SU-DHL-6 (cell line): ENCODE measurements around the gene DOCK9.

Experiments
- H2AFZ ChIP-seq: fragments of 200-600 bp; sonication (generic); 2 replicates; pipeline ENCODE4 v1.6.1; 2014; ENCODE audit warnings: low read depth, mild to moderate bottlenecking, moderate library complexity, mixed read lengths, antibody characterized with exemption, low read length; ENCODE audit not compliant: severe bottlenecking
- H3F3A ChIP-seq: fragments of 200-600 bp; shearing (Covaris generic); 2 replicates; pipeline ENCODE4 v1.6.0; 2016; ENCODE audit warnings: antibody characterized with exemption, mild to moderate bottlenecking; ENCODE audit not compliant: insufficient read depth
- H3K27ac ChIP-seq: fragments of 200-600 bp; sonication (generic); 2 replicates; pipeline ENCODE4 v1.5.1; 2016; ENCODE audit warnings: low read depth, mild to moderate bottlenecking, low read length, moderate library complexity, mixed read lengths
- H3K27me3 ChIP-seq: fragments of 200-600 bp; sonication (generic), shearing (Covaris generic); 2 replicates; pipeline ENCODE4 v1.6.0; 2014; ENCODE audit warnings: mild to moderate bottlenecking, low read length
- H3K36me3 ChIP-seq: fragments of 200-600 bp; sonication (generic); 2 replicates; pipeline ENCODE4 v1.6.1; 2014; ENCODE audit warnings: mild to moderate bottlenecking, low read length, mixed read lengths
- H3K4me2 ChIP-seq: fragments of 300-600, 200-600 bp; shearing (Covaris generic), sonication (generic); 2 replicates; pipeline ENCODE4 v1.6.0; 2014; ENCODE audit warnings: low read length, low read depth, mild to moderate bottlenecking; ENCODE audit not compliant: poor library complexity, severe bottlenecking
- H3K4me3 ChIP-seq: fragments of 200-600 bp; sonication (generic); 2 replicates; pipeline ENCODE4 v1.5.1; 2014; ENCODE audit warnings: antibody characterized with exemption, low read length, mild to moderate bottlenecking, mixed read lengths; ENCODE audit not compliant: insufficient read depth, poor library complexity, severe bottlenecking
- H3K79me2 ChIP-seq: fragments of 200-600 bp; sonication (generic); 2 replicates; pipeline ENCODE4 v1.6.1; 2014; ENCODE audit warnings: mild to moderate bottlenecking, low read length, moderate library complexity; ENCODE audit not compliant: insufficient read depth
- H3K9ac ChIP-seq: fragments of 200-600 bp; sonication (generic); 2 replicates; pipeline ENCODE4 v1.7.0; 2014; ENCODE audit warnings: mild to moderate bottlenecking, low read length
- H3K9me2 ChIP-seq: fragments of 200-600 bp; sonication (generic); replicated peaks from 2 replicates; pipeline ENCODE4 v1.6.1; 2014; ENCODE audit warnings: low read length; ENCODE audit not compliant: insufficient read depth
- H3K9me3 ChIP-seq: fragments of 200-600 bp; sonication (generic); 2 replicates; pipeline ENCODE4 v1.6.1; 2014; ENCODE audit warnings: low read length, mixed read lengths; ENCODE audit not compliant: insufficient read depth
- H4K20me1 ChIP-seq: fragments of 200-600 bp; sonication (generic); 2 replicates; pipeline ENCODE4 v1.6.1; 2014; ENCODE audit warnings: low read depth, mild to moderate bottlenecking, antibody characterized with exemption, low read length, moderate library complexity, mixed read lengths
- CTCF ChIP-seq: fragments of 200-600 bp; sonication (generic); IDR thresholded peaks from one replicate; pipeline ENCODE4 v1.5.1; 2017; ENCODE audit warnings: antibody characterized with exemption, mild to moderate bottlenecking, low read length, moderate library complexity; ENCODE audit not compliant: insufficient read depth, poor library complexity, severe bottlenecking
- EZH2phosphoT487 ChIP-seq: fragments of 200-600 bp; sonication (generic), shearing (Covaris generic); conservative IDR thresholded peaks from 2 replicates; pipeline ENCODE4 v1.6.1; 2018; ENCODE audit warnings: mild to moderate bottlenecking, antibody characterized with exemption, low read length, moderate library complexity, mixed read lengths

The DOCK9 gene

GRCh38 chr13:98824376-98825160 is 153.3 kb downstream of the DOCK9 start:
- TF ChIP-seq EZH2phosphoT487, result no peak
- no peak for TF ChIP-seq CTCF
- Histone ChIP-seq H3K4me3 (no peak overlapping the region), H3K9ac (no peak overlapping the region), H3K27ac (no peak overlapping the region), H2AFZ (no peak overlapping the region), H3K9me3 (no peaks in the 10 kb centered on the region), H3F3A (no peaks in the 10 kb centered on the region), H3K36me3 (no peaks in the 10 kb centered on the region), H3K79me2 (no peaks in the 10 kb centered on the region), H3K9me2 (no peaks in the 10 kb centered on the region), H3K4me2 (no peak overlapping the region), H3K27me3 (no peaks in the 10 kb centered on the region), H4K20me1 (no peaks in the 10 kb centered on the region)

DNA sequence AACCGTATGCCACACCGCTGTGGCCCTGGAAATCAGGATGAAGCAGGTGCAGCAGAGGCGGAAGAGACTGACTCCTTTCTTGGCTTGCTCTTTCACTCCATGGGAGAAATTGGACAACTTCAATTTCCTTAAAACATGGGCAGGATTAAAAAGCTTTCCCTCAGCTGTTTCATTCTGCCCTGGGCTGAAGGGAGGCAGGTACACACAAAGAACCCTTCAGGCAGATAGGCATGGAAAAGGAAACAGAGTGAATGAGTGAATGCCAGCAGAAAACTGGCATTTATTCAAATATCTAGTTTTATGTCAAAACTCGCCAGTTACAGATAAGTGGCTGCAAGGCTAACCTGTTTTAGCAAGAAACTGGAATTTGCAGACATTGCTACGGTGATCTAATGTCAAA is 154.4 kb downstream of the DOCK9 start:
- Histone ChIP-seq H3K9ac (no peak overlapping the region), H3K79me2 (no peaks in the 10 kb centered on the region), H3K27ac (no peak overlapping the region), H3K4me2 (no peak overlapping the region), H2AFZ (no peak overlapping the region), H3K9me2 (no peaks in the 10 kb centered on the region), H3K36me3 (no peaks in the 10 kb centered on the region), H3K9me3 (no peaks in the 10 kb centered on the region), H3F3A (no peaks in the 10 kb centered on the region), H3K4me3 (no peak overlapping the region), H4K20me1 (no peaks in the 10 kb centered on the region), H3K27me3 (no peaks in the 10 kb centered on the region)
- TF ChIP-seq EZH2phosphoT487 (no peak), CTCF (no peak)

DNA sequence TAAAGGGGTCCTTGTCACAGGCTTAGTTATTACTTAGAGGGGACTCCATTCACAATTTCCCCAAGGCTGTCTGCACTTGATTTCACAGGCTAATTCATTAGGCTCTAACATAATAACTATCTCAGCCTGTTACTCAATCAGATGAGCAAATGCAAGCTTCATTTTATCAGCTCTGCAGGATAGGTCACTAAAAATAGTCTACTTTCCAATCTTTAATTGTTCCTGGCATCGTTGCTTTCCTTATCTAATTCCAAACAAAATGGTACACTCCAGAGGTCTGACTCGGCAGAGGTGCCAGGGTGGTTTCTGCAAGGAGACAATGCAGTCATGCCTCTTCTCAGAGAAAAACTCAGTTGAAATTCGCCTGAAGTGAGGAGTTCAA is 155.6 kb downstream of the DOCK9 start:
- no peaks in the 10 kb centered on the region for H3K27me3 ChIP-seq
- no peaks in the 10 kb centered on the region for H3K79me2 ChIP-seq
- no peak overlapping the region for H3K4me3 ChIP-seq
- H2AFZ ChIP-seq, result no peak overlapping the region
- H3K9me2 ChIP-seq, result no peaks in the 10 kb centered on the region
- no peak for TF ChIP-seq EZH2phosphoT487
- no peak for TF ChIP-seq CTCF
- no peak overlapping the region for H3K9ac ChIP-seq
- H3K9me3 ChIP-seq, result no peaks in the 10 kb centered on the region
- no peak overlapping the region for H3K4me2 ChIP-seq
- no peaks in the 10 kb centered on the region for H4K20me1 ChIP-seq
- no peak overlapping the region for H3K27ac ChIP-seq
- H3K36me3 ChIP-seq, result no peaks in the 10 kb centered on the region
- H3F3A ChIP-seq, result no peaks in the 10 kb centered on the region
